Measurements from ENCODE around the gene WNK2.

DNA sequence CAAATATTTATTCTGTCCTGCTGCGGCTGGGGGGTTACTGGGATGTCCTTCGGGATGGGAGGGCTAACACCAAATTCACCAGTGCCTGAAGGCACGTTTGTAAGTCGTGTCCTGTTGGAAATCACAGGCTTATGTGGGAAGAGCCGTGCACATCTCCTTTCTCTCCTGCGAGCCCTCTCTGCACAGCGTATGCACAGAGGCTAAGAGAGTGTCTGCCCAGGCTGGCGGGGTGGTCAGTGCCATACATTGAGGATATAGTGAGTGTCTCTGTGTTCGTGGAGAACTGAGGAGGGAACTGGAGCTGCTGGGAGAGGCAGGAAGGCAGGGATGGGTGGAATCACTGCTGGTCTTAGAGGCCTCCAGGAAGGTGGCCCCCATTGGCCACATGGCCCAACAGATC, 110.1 kb downstream of the WNK2 start:
- TF ChIP-seq, protein P1, sequence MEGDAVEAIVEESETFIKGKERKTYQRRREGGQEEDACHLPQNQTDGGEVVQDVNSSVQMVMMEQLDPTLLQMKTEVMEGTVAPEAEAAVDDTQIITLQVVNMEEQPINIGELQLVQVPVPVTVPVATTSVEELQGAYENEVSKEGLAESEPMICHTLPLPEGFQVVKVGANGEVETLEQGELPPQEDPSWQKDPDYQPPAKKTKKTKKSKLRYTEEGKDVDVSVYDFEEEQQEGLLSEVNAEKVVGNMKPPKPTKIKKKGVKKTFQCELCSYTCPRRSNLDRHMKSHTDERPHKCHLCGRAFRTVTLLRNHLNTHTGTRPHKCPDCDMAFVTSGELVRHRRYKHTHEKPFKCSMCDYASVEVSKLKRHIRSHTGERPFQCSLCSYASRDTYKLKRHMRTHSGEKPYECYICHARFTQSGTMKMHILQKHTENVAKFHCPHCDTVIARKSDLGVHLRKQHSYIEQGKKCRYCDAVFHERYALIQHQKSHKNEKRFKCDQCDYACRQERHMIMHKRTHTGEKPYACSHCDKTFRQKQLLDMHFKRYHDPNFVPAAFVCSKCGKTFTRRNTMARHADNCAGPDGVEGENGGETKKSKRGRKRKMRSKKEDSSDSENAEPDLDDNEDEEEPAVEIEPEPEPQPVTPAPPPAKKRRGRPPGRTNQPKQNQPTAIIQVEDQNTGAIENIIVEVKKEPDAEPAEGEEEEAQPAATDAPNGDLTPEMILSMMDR (IDR thresholded peaks at IDR 0.05; ENCODE audit: insufficient read depth, low read depth, low read length), result no peak
- no peak for TF ChIP-seq EZH2 (IDR thresholded peaks at IDR 0.05; ENCODE audit: insufficient read depth, low read length)
